ENCODE measurements around the gene KIAA1958. TPM values are rescaled to one million over a fixed set of nuclear protein-coding genes. Genes with fewer than 3 reads are reported as not detected.

The KIAA1958 gene
- total RNA-seq, 2 experiments from 2014 or later = 5.6 to 6.8 TPM

DNA sequence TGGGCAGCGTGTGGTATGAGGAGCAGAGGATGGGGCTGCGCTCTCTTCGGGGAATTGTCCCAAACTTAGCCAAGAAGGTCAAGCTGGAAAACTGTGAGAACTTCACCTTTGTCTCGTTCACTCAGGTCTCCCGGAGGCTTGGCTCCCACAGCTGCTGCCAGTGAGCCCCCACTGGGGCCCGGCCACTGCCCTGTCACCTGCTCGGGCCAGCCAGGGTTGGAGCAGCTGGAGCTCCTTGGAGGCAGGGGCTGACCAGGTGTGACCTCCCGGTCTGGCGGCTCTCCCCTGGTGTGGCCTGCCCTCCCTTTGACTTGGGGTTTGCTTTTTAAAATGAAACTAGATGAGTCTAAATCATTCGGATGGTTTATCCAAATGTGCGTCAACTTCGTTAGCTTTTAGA is 173.3 kb downstream of the KIAA1958 start:
- H3K36me3 Mint-ChIP-seq (ENCODE audit: low read depth) = no peaks in the 10 kb centered on the region
- H3K9me3 Mint-ChIP-seq = no peaks in the 10 kb centered on the region
- intact Hi-C loops (cut with DNase I, micrococcal nuclease) = loop anchor here in 1 of 2 experiments (5.0 kb wide), 1 partner anchor 218 kb away; no protein-coding TSS in a partner anchor

DNA sequence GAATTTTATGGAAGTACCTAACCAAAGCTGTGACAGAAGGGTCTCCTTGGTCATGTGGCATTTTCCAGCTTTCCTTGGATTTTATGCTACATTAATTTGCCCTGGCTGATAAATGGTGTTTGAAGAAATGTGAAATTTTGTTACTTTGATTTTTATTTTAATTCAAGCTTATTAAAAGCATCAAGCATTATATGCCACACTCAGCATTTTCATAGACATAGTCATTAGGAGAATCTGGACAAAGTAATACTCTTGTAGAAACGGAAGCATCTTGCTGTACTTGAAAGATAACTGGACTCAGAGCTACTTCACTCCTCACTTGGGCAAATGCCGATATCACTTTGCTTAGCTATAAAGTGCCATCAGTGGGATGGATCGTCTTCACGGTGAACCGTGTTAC is 177.1 kb downstream of the KIAA1958 start:
- H3K36me3 Mint-ChIP-seq (ENCODE audit: low read depth) = no peaks in the 10 kb centered on the region
- H3K4me1 ChIP-seq (ENCODE audit: insufficient read depth, low read length) = no peaks in the 10 kb centered on the region
- TF ChIP-seq, protein P1, sequence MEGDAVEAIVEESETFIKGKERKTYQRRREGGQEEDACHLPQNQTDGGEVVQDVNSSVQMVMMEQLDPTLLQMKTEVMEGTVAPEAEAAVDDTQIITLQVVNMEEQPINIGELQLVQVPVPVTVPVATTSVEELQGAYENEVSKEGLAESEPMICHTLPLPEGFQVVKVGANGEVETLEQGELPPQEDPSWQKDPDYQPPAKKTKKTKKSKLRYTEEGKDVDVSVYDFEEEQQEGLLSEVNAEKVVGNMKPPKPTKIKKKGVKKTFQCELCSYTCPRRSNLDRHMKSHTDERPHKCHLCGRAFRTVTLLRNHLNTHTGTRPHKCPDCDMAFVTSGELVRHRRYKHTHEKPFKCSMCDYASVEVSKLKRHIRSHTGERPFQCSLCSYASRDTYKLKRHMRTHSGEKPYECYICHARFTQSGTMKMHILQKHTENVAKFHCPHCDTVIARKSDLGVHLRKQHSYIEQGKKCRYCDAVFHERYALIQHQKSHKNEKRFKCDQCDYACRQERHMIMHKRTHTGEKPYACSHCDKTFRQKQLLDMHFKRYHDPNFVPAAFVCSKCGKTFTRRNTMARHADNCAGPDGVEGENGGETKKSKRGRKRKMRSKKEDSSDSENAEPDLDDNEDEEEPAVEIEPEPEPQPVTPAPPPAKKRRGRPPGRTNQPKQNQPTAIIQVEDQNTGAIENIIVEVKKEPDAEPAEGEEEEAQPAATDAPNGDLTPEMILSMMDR (IDR thresholded peaks at IDR 0.05) = no peak
- no peak overlapping the region for H3K4me3 Mint-ChIP-seq
- no peaks in the 10 kb centered on the region for H3K36me3 ChIP-seq (ENCODE audit: insufficient read depth, low read length)
- no peaks in the 10 kb centered on the region for H3K27me3 Mint-ChIP-seq
- no peak overlapping the region for H3K27ac Mint-ChIP-seq
- H3K27ac ChIP-seq (ENCODE audit: low read depth in 1 of 2, low read length in 2 of 2) = no peak overlapping the region
- DNase-seq (no peak), ATAC-seq (ENCODE audit: poor library complexity) (no peak)
- H3K9me3 ChIP-seq (ENCODE audit: control insufficient read depth in 1 of 2, insufficient read depth in 1 of 2, low read length in 2 of 2) = no peaks in the 10 kb centered on the region
- ChIA-PET CTCF (interaction anchor here (0.5 to 1.3 kb wide), 2 partner anchors 130 to 543 kb away, joined by 3 to 4 read pairs; no protein-coding TSS in a partner anchor), POLR2A (no interaction called here)
- H3K9me3 Mint-ChIP-seq = no peaks in the 10 kb centered on the region
- H3K27me3 ChIP-seq (ENCODE audit: control insufficient read depth in 1 of 2, insufficient read depth in 2 of 2, low read length in 2 of 2) = no peaks in the 10 kb centered on the region
- no peak overlapping the region for H3K4me3 ChIP-seq (ENCODE audit: low read length)
- intact Hi-C loops (cut with DNase I, micrococcal nuclease) = loop anchor here in 1 of 2 experiments (5.0 kb wide), 1 partner anchor 221 kb away; no protein-coding TSS in a partner anchor
- H3K4me1 Mint-ChIP-seq (ENCODE audit: low read depth) = no peaks in the 10 kb centered on the region

More for the DNA sequence above, 173.3 kb downstream of the KIAA1958 start:
- ChIA-PET POLR2A (no interaction called here), CTCF (no interaction called here)
- no peaks in the 10 kb centered on the region for H3K9me3 ChIP-seq (ENCODE audit: control insufficient read depth in 1 of 2, insufficient read depth in 1 of 2, low read length in 2 of 2)
- no peaks in the 10 kb centered on the region for H3K4me1 ChIP-seq (ENCODE audit: insufficient read depth, low read length)
- Mint-ChIP-seq H3K27ac (no peak overlapping the region), H3K27me3 (no peaks in the 10 kb centered on the region), H3K4me3 (no peak overlapping the region), H3K4me1 (ENCODE audit: low read depth) (no peaks in the 10 kb centered on the region)
- TF ChIP-seq, protein P1 (IDR thresholded peaks at IDR 0.05) = no peak
- no peaks in the 10 kb centered on the region for H3K36me3 ChIP-seq (ENCODE audit: insufficient read depth, low read length)
- ATAC-seq (ENCODE audit: poor library complexity) (no peak), DNase-seq (no peak)
- no peak overlapping the region for H3K27ac ChIP-seq (ENCODE audit: low read depth in 1 of 2, low read length in 2 of 2)
- H3K4me3 ChIP-seq (ENCODE audit: low read length) = no peak overlapping the region
- H3K27me3 ChIP-seq (ENCODE audit: control insufficient read depth in 1 of 2, insufficient read depth in 2 of 2, low read length in 2 of 2) = no peaks in the 10 kb centered on the region

GRCh38 chr9:112664531-112664930 is 177.9 kb downstream of the KIAA1958 start:
- no peaks in the 10 kb centered on the region for H3K9me3 Mint-ChIP-seq
- no peaks in the 10 kb centered on the region for H3K27me3 Mint-ChIP-seq
- H3K4me3 ChIP-seq (ENCODE audit: low read length) = no peak overlapping the region
- H3K27ac Mint-ChIP-seq = no peak overlapping the region
- no peaks in the 10 kb centered on the region for H3K27me3 ChIP-seq (ENCODE audit: control insufficient read depth in 1 of 2, insufficient read depth in 2 of 2, low read length in 2 of 2)
- CTCF ChIA-PET = interaction anchor here (1.3 kb wide), 1 partner anchor 129 kb away, joined by 3 read pairs; no protein-coding TSS in a partner anchor
- TF ChIP-seq, protein P1 (IDR thresholded peaks at IDR 0.05) = no peak
- H3K36me3 Mint-ChIP-seq (ENCODE audit: low read depth) = no peaks in the 10 kb centered on the region
- intact Hi-C loops (cut with DNase I, micrococcal nuclease) = loop anchor here in 1 of 2 experiments (5.0 kb wide), 1 partner anchor 222 kb away; no protein-coding TSS in a partner anchor
- no peaks in the 10 kb centered on the region for H3K4me1 Mint-ChIP-seq (ENCODE audit: low read depth)
- H3K36me3 ChIP-seq (ENCODE audit: insufficient read depth, low read length) = no peaks in the 10 kb centered on the region
- DNase-seq = no peak
- POLR2A ChIA-PET = no interaction called here
- no peak for ATAC-seq (ENCODE audit: poor library complexity)
- H3K4me1 ChIP-seq (ENCODE audit: insufficient read depth, low read length) = no peaks in the 10 kb centered on the region
- H3K9me3 ChIP-seq (ENCODE audit: control insufficient read depth in 1 of 2, insufficient read depth in 1 of 2, low read length in 2 of 2) = no peaks in the 10 kb centered on the region
- no peak overlapping the region for H3K27ac ChIP-seq (ENCODE audit: low read depth in 1 of 2, low read length in 2 of 2)
- no peak overlapping the region for H3K4me3 Mint-ChIP-seq

All from CD4-positive, alpha-beta T cell (primary cell).